Tibial nerve (tissue), 4 donors: ENCODE data around the gene SMIM41.
"Not testable (repeated sequence)": the region's sequence is repeated elsewhere in the genome, so short reads cannot be mapped to it uniquely, and the experiment has no call there.

Source experiments
- EP300 ChIP-seq, 2 donors: sonication (generic); formaldehyde crosslinking; IDR thresholded peaks; one replicate each; pipeline ENCODE4 v1.6.1; 2017; ENCODE audit warnings: antibody characterized with exemption in 2 of 2, mild to moderate bottlenecking in 1 of 2
- POLR2A ChIP-seq, 2 donors: fragments of 450-650 bp; IDR thresholded peaks; one replicate each; pipeline ENCODE4 v1.6.1; 2017; ENCODE audit warnings: antibody characterized with exemption in 2 of 2, mild to moderate bottlenecking in 2 of 2, moderate library complexity in 2 of 2
- TF ChIP-seq, protein P1 (sequence below), 5 experiments: fragments of 200-600 bp in 3 of 5; fragments of 450-650 bp in 2 of 5; sonication (generic) in 3 of 5; IDR thresholded peaks; one replicate each; pipeline ENCODE4 v1.5.1; 2016 to 2019; ENCODE audit warnings: antibody characterized with exemption in 5 of 5, mild to moderate bottlenecking in 3 of 5, moderate library complexity in 2 of 5

DNA sequence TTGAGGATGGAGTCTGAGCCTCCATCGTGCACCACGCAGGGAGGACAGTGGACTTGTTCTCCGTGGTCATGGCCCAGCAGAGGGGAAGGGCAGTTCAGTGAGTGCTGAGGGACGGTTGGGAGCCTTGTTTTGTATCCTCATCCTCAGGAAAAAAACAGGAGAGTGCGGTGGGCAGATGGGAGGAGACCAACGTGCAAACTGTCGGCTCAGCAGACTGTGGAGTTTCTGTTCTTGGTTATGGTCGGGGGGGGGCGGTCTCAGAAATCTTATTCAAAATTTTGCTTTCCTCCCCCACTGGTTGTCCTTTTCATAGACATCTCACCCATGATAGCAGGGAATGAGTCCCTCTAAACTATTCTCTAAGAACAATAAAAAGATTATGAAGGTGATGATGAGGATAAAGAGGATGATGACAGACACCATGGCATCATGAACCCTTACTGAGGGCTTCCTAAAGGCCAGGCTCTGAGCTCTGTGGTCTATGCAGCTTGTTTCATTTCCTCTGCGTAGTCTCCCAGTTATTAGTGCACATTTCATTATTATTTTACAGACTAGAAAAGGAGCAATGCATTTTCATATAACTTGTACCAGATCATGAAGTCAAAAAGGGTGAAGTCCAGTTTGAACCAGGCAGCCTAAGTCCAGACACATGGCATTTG lies 25.1 kb downstream of the SMIM41 start:
- TF ChIP-seq, protein P1, sequence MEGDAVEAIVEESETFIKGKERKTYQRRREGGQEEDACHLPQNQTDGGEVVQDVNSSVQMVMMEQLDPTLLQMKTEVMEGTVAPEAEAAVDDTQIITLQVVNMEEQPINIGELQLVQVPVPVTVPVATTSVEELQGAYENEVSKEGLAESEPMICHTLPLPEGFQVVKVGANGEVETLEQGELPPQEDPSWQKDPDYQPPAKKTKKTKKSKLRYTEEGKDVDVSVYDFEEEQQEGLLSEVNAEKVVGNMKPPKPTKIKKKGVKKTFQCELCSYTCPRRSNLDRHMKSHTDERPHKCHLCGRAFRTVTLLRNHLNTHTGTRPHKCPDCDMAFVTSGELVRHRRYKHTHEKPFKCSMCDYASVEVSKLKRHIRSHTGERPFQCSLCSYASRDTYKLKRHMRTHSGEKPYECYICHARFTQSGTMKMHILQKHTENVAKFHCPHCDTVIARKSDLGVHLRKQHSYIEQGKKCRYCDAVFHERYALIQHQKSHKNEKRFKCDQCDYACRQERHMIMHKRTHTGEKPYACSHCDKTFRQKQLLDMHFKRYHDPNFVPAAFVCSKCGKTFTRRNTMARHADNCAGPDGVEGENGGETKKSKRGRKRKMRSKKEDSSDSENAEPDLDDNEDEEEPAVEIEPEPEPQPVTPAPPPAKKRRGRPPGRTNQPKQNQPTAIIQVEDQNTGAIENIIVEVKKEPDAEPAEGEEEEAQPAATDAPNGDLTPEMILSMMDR (IDR thresholded peaks at IDR 0.05): not testable (repeated sequence)
- not testable (repeated sequence) for TF ChIP-seq POLR2A, EP300 (IDR thresholded peaks at IDR 0.05)
